ENCODE data around the gene FGF14.

Gene FGF14

GRCh38 chr13:101931186-101931585 is 470.7 kb downstream of the FGF14 start:
- DNase-seq (ENCODE audit: low spot score), result no peak
- Histone ChIP-seq H2BK120ac (ENCODE audit: low read depth, low read length) (no peak overlapping the region), H3K36me3 (replicated peaks in 1 of 2; ENCODE audit: control insufficient read depth in 2 of 2, insufficient read depth in 2 of 2, low read length in 2 of 2) (no peaks in the 10 kb centered on the region), H3K18ac (ENCODE audit: low read length) (no peak overlapping the region), H3K79me1 (ENCODE audit: low read depth, low read length) (no peaks in the 10 kb centered on the region), H3K4me1 (ENCODE audit: control insufficient read depth in 2 of 2, insufficient read depth in 1 of 2, low read depth in 1 of 2, low read length in 2 of 2) (no peaks in the 10 kb centered on the region), H3K4me3 (ENCODE audit: low read length in 2 of 2) (no peak overlapping the region), H2BK12ac (ENCODE audit: low read length) (no peak overlapping the region), H3K4ac (ENCODE audit: low read length) (no peak overlapping the region), H4K8ac (ENCODE audit: low read depth, low read length) (no peak overlapping the region), H2AFZ (ENCODE audit: low read length) (no peak overlapping the region), H3K9me3 (replicated peaks in 1 of 2; ENCODE audit: control insufficient read depth in 2 of 2, insufficient read depth in 1 of 2, low read depth in 1 of 2, low read length in 2 of 2) (no peaks in the 10 kb centered on the region), H4K91ac (ENCODE audit: low read depth, low read length, poor library complexity) (no peak overlapping the region), H3K27ac (replicated peaks; ENCODE audit: low read length) (no peak overlapping the region), H3K9ac (ENCODE audit: low read depth, low read length, poor library complexity) (no peak overlapping the region), H3K23ac (ENCODE audit: low read depth, low read length, poor library complexity) (no peak overlapping the region), H2AK5ac (ENCODE audit: low read depth, low read length) (no peak overlapping the region), H3K27me3 (ENCODE audit: control insufficient read depth in 3 of 3, insufficient read depth in 3 of 3, low read depth in 1 of 3, low read length in 3 of 3) (no peaks in the 10 kb centered on the region), H2BK5ac (ENCODE audit: low read length) (no peak overlapping the region), H2BK15ac (ENCODE audit: low read length) (no peak overlapping the region), H3K14ac (ENCODE audit: low read length) (no peak overlapping the region), H3K4me2 (ENCODE audit: insufficient read depth, low read length, poor library complexity, severe bottlenecking) (no peak overlapping the region)
- WGBS, 2 donors (ENCODE audit: extremely low coverage in 2 of 2, insufficient read length in 2 of 2, insufficient replicate concordance in 1 of 2), result no CpG with 5 or more reads among the region's 3 CpGs

- no peak overlapping the region for H2BK120ac ChIP-seq (ENCODE audit: low read depth, low read length)
- H3K36me3 ChIP-seq (replicated peaks in 1 of 2; ENCODE audit: control insufficient read depth in 2 of 2, insufficient read depth in 2 of 2, low read length in 2 of 2), result no peaks in the 10 kb centered on the region
- H3K4me1 ChIP-seq (ENCODE audit: control insufficient read depth in 2 of 2, insufficient read depth in 1 of 2, low read depth in 1 of 2, low read length in 2 of 2), result no peaks in the 10 kb centered on the region
- no peak overlapping the region for H4K91ac ChIP-seq (ENCODE audit: low read depth, low read length, poor library complexity)
- no peak overlapping the region for H2BK12ac ChIP-seq (ENCODE audit: low read length)
- H3K79me1 ChIP-seq (ENCODE audit: low read depth, low read length), result no peaks in the 10 kb centered on the region
- H3K9ac ChIP-seq (ENCODE audit: low read depth, low read length, poor library complexity), result no peak overlapping the region
- H2BK5ac ChIP-seq (ENCODE audit: low read length), result no peak overlapping the region
- no peak overlapping the region for H3K27ac ChIP-seq (replicated peaks; ENCODE audit: low read length)
- H3K4ac ChIP-seq (ENCODE audit: low read length), result no peak overlapping the region
- H2AK5ac ChIP-seq (ENCODE audit: low read depth, low read length), result no peak overlapping the region
- H4K8ac ChIP-seq (ENCODE audit: low read depth, low read length), result no peak overlapping the region
- H3K14ac ChIP-seq (ENCODE audit: low read length), result no peak overlapping the region
- H2BK15ac ChIP-seq (ENCODE audit: low read length), result no peak overlapping the region
- H3K9me3 ChIP-seq (replicated peaks in 1 of 2; ENCODE audit: control insufficient read depth in 2 of 2, insufficient read depth in 1 of 2, low read depth in 1 of 2, low read length in 2 of 2), result no peaks in the 10 kb centered on the region
- peaks cover 0 to under 1% (median 0%) of the 10 kb centered on the region in 3 experiments for H3K27me3 ChIP-seq (ENCODE audit: control insufficient read depth in 3 of 3, insufficient read depth in 3 of 3, low read depth in 1 of 3, low read length in 3 of 3)
- DNase-seq (ENCODE audit: low spot score), result no peak
- H2AFZ ChIP-seq (ENCODE audit: low read length), result no peak overlapping the region
- no peak overlapping the region for H3K4me2 ChIP-seq (ENCODE audit: insufficient read depth, low read length, poor library complexity, severe bottlenecking)
- H3K23ac ChIP-seq (ENCODE audit: low read depth, low read length, poor library complexity), result no peak overlapping the region
- no peak overlapping the region for H3K18ac ChIP-seq (ENCODE audit: low read length)
- no CpG with 5 or more reads among the region's 2 CpGs for WGBS, 2 donors (ENCODE audit: extremely low coverage in 2 of 2, insufficient read length in 2 of 2, insufficient replicate concordance in 1 of 2)
- H3K4me3 ChIP-seq (ENCODE audit: low read length in 2 of 2), result no peak overlapping the region
Measured at GRCh38 chr13:101930331-101930730, 471.5 kb downstream of the FGF14 start.

GRCh38 chr13:101925731-101926130 is 476.1 kb downstream of the FGF14 start:
- Histone ChIP-seq H4K91ac (ENCODE audit: low read depth, low read length, poor library complexity) (no peak overlapping the region), H3K9ac (ENCODE audit: low read depth, low read length, poor library complexity) (no peak overlapping the region), H3K9me3 (replicated peaks in 1 of 2; ENCODE audit: control insufficient read depth in 2 of 2, insufficient read depth in 1 of 2, low read depth in 1 of 2, low read length in 2 of 2) (no peaks in the 10 kb centered on the region), H3K4ac (ENCODE audit: low read length) (no peak overlapping the region), H3K27me3 (ENCODE audit: control insufficient read depth in 3 of 3, insufficient read depth in 3 of 3, low read depth in 1 of 3, low read length in 3 of 3) (peaks cover 0 to 30% (median 1%) of the 10 kb centered on the region in 3 experiments), H2BK5ac (ENCODE audit: low read length) (no peak overlapping the region), H3K4me3 (ENCODE audit: low read length in 2 of 2) (no peak overlapping the region), H2BK12ac (ENCODE audit: low read length) (no peak overlapping the region), H2BK120ac (ENCODE audit: low read depth, low read length) (no peak overlapping the region), H3K4me2 (ENCODE audit: insufficient read depth, low read length, poor library complexity, severe bottlenecking) (no peak overlapping the region), H3K27ac (replicated peaks; ENCODE audit: low read length) (no peak overlapping the region), H2AFZ (ENCODE audit: low read length) (no peak overlapping the region), H3K18ac (ENCODE audit: low read length) (no peak overlapping the region), H3K4me1 (ENCODE audit: control insufficient read depth in 2 of 2, insufficient read depth in 1 of 2, low read depth in 1 of 2, low read length in 2 of 2) (no peaks in the 10 kb centered on the region), H3K79me1 (ENCODE audit: low read depth, low read length) (no peaks in the 10 kb centered on the region), H3K23ac (ENCODE audit: low read depth, low read length, poor library complexity) (no peak overlapping the region), H4K8ac (ENCODE audit: low read depth, low read length) (no peak overlapping the region), H2BK15ac (ENCODE audit: low read length) (no peak overlapping the region), H3K36me3 (replicated peaks in 1 of 2; ENCODE audit: control insufficient read depth in 2 of 2, insufficient read depth in 2 of 2, low read length in 2 of 2) (no peaks in the 10 kb centered on the region), H3K14ac (ENCODE audit: low read length) (no peak overlapping the region), H2AK5ac (ENCODE audit: low read depth, low read length) (no peak overlapping the region)
- no peak for DNase-seq (ENCODE audit: low spot score)
- WGBS, 2 donors (ENCODE audit: extremely low coverage in 2 of 2, insufficient read length in 2 of 2, insufficient replicate concordance in 1 of 2), result no CpG with 5 or more reads among the region's 2 CpGs

GRCh38 chr13:101919541-101920181 is 482.2 kb downstream of the FGF14 start:
- Histone ChIP-seq H2BK5ac (ENCODE audit: low read length) (no peak overlapping the region), H3K14ac (ENCODE audit: low read length) (no peak overlapping the region), H3K9ac (ENCODE audit: low read depth, low read length, poor library complexity) (no peak overlapping the region), H3K18ac (ENCODE audit: low read length) (no peak overlapping the region), H3K9me3 (replicated peaks in 1 of 2; ENCODE audit: control insufficient read depth in 2 of 2, insufficient read depth in 1 of 2, low read depth in 1 of 2, low read length in 2 of 2) (no peaks in the 10 kb centered on the region), H4K91ac (ENCODE audit: low read depth, low read length, poor library complexity) (no peak overlapping the region), H3K4me1 (ENCODE audit: control insufficient read depth in 2 of 2, insufficient read depth in 1 of 2, low read depth in 1 of 2, low read length in 2 of 2) (peaks cover 3 to 13% of the 10 kb centered on the region in 2 donors), H2AK5ac (ENCODE audit: low read depth, low read length) (no peak overlapping the region), H2AFZ (ENCODE audit: low read length) (peak overlapping the region; percentile 11), H3K27ac (replicated peaks; ENCODE audit: low read length) (no peak overlapping the region), H3K4me3 (ENCODE audit: low read length in 2 of 2) (peak overlapping the region in 1 of 2 donors; percentile 22), H2BK15ac (ENCODE audit: low read length) (no peak overlapping the region), H4K8ac (ENCODE audit: low read depth, low read length) (no peak overlapping the region), H2BK120ac (ENCODE audit: low read depth, low read length) (no peak overlapping the region), H3K27me3 (ENCODE audit: control insufficient read depth in 3 of 3, insufficient read depth in 3 of 3, low read depth in 1 of 3, low read length in 3 of 3) (peaks cover 23 to 81% (median 41%) of the 10 kb centered on the region in 3 experiments), H2BK12ac (ENCODE audit: low read length) (no peak overlapping the region), H3K23ac (ENCODE audit: low read depth, low read length, poor library complexity) (no peak overlapping the region), H3K4me2 (ENCODE audit: insufficient read depth, low read length, poor library complexity, severe bottlenecking) (peak overlapping the region; percentile 51), H3K79me1 (ENCODE audit: low read depth, low read length) (no peaks in the 10 kb centered on the region), H3K4ac (ENCODE audit: low read length) (no peak overlapping the region), H3K36me3 (replicated peaks in 1 of 2; ENCODE audit: control insufficient read depth in 2 of 2, insufficient read depth in 2 of 2, low read length in 2 of 2) (no peaks in the 10 kb centered on the region)
- peak; percentile 56 for DNase-seq (ENCODE audit: low spot score)
- WGBS, 2 donors (ENCODE audit: extremely low coverage in 2 of 2, insufficient read length in 2 of 2, insufficient replicate concordance in 1 of 2), result no CpG with 5 or more reads among the region's 24 CpGs

Data from neuronal stem cell (in vitro differentiated cells).